Choroid plexus epithelial cell (primary cell): ENCODE data around the gene SRSF10.

Source experiments
- DNase-seq: peaks from one replicate; pipeline ENCODE4 v3.0.0-alpha.2; 2010; ENCODE audit warnings: low read depth
- H3K4me3 ChIP-seq: 2 replicates; pipeline ENCODE4 v1.5.1; 2011; ENCODE audit warnings: low read depth, mild to moderate bottlenecking, control low read depth, low read length, moderate library complexity
- TF ChIP-seq, protein P1 (sequence below): conservative IDR thresholded peaks from 2 replicates; pipeline ENCODE4 v1.5.1; 2011; ENCODE audit warnings: low read depth, mild to moderate bottlenecking, control low read depth, inconsistent platforms, low read length, moderate library complexity

The SRSF10 gene

DNA sequence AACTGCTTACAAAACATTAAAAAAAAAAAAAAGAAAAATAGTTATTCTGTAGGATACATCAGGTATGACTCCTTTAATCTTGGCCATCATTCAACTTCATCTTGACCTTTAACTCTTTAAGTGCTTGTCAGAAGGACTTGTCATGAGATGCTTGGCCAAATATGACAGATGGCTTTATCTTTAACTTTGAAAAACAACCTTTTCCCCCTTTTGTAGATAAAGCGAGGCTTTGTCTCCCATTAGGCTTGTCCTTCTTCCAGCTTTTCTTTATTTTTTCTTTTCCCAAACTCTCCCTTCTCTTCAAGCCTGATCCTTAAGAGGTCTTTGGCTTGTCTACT is 2.3 kb downstream of the SRSF10 start:
- TF ChIP-seq, protein P1, sequence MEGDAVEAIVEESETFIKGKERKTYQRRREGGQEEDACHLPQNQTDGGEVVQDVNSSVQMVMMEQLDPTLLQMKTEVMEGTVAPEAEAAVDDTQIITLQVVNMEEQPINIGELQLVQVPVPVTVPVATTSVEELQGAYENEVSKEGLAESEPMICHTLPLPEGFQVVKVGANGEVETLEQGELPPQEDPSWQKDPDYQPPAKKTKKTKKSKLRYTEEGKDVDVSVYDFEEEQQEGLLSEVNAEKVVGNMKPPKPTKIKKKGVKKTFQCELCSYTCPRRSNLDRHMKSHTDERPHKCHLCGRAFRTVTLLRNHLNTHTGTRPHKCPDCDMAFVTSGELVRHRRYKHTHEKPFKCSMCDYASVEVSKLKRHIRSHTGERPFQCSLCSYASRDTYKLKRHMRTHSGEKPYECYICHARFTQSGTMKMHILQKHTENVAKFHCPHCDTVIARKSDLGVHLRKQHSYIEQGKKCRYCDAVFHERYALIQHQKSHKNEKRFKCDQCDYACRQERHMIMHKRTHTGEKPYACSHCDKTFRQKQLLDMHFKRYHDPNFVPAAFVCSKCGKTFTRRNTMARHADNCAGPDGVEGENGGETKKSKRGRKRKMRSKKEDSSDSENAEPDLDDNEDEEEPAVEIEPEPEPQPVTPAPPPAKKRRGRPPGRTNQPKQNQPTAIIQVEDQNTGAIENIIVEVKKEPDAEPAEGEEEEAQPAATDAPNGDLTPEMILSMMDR: no peak
- peak overlapping the region; percentile 100 for H3K4me3 ChIP-seq
- no peak for DNase-seq

DNA sequence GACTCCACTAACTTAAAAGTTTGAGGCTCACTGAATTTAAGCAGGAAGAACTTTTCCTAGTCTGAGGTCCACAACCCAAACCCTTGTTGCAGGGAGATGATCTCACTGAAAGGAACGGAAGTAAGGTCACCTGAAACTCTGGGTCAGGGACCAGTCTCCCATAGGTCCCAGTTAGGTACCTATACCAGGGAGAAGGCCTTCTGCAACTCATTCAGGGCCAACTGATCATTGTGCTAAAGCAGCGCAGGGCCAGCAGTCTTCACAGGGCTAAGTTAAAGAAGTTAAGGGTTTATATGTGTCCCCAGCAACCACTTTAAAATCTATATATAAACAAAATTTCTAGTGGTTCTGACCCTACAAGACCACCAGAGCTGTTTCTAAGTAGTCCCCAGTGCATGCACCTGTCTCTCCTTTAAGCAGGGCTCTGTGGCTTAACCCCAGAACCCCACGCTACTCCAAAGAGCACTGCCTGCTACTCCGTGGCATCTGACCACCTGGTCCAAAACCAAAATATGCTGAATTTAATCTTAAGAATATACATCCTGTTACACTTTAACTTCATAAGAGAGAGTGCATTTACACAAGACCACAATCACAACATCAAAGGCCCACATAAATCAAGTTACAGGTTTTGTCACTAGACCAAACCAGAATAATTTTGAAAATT is 2.8 kb downstream of the SRSF10 start:
- DNase-seq: no peak
- peak overlapping the region; percentile 7 for H3K4me3 ChIP-seq
- TF ChIP-seq, protein P1: no peak

DNA sequence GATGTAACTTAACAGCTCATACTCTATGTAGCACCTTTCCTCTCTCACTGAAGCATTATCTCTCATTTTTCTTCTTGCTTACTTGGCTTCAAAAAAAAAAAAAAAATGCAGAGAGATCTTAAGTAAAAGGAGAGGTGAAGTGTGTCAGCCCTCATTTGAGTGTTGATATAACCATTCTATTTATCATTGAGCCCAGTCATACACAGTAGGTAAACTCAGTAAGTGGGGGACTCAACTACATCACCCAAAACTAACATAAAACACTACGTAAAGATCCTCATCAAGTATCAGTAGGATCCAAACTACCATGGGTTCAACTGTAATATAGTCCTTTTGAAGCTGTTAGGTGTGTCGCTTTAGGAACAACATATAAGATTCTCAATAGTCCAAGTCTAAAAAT is 12.3 kb downstream of the SRSF10 start:
- no peak for DNase-seq
- TF ChIP-seq, protein P1: no peak
- no peak overlapping the region for H3K4me3 ChIP-seq

DNA sequence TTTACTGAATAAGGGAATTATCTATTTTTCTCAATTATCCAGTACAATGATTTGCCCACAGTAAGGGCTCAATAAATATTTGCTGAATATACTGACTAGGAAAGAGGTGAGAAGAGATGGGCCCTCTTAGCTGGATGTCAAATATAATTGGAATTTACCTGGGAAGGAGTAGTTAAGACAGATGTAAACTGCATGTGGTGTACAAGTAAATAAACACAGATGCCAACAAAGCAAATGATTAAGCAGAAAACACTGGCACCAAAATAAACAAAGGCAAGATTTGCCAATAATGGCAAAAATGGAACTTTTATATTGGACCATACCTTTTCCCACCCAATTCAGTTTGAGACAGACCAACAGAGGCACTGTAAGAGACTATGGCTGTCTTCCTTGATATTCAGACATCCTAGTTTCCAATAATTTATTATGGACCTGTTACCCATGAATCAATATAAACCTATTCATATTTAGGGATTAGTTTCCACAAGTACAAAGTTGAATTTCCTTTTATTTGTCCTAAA is 13.1 kb downstream of the SRSF10 start:
- DNase-seq: no peak
- TF ChIP-seq, protein P1: no peak

DNA sequence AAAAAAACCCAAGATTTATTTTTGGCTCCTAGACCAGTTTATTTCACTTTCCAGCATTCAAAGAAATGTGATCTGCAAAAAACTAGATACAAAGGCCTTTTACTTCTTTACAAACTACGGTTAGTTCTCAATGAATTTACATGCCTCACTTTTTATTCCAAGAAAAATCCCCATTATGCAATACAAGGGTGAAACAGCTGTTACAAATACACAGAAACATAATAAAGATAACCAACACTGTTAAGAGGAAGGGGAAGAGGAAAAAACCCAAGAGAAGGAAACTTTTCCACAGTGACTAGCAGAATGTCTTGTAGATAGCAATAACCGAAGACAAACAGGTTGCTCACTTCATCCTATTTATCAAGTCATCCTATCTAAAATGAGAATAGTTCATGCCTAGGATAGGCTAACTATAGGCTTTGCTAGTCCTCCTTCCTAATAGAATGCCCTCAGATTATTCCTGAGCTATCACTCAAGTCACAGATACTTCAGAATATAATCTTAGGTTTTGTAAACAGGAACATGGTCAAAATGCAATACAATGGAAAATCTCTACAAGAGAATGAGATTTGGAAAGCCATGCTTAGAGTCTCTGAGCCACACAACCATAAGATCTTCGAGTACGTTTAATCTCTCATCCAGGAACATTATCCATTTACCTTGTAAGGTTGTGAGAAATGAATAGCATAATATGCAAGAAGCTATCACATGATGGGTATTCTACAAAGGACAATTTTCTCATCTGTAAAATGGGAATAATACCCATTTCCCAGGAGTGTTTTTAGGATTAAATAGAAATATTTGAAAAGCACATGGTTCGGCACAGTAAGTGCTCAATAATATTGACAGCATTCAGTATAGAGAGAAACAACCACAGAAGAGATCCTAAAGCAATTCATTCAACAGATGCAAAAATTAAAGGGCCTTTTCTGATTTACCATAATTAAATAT is 15.1 kb downstream of the SRSF10 start:
- DNase-seq: peak; percentile 57
- no peak overlapping the region for H3K4me3 ChIP-seq
- TF ChIP-seq, protein P1: no peak

More for the DNA sequence above, 13.1 kb downstream of the SRSF10 start:
- H3K4me3 ChIP-seq: no peak overlapping the region

DNA sequence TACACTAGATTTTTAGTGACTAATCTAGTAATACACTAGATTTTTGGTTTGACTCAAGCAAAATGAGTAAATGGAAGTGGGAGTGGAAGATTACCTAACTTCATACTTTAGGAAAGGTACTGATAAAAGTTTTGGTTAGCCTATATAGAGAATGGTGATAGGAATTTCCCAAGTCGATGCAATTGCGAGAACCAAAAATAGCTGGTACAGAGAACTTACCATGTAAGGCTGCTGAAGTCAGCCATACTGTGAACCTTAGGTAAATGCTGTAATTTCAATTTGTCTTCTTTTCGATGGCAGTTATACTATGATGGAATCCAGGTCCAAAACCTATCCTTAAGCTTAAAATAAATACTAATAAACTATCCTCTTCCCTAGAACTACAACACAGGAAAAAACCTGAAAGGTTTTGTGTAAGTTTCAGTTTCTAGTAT is 15.9 kb downstream of the SRSF10 start:
- no peak for DNase-seq
- H3K4me3 ChIP-seq: no peak overlapping the region
- TF ChIP-seq, protein P1: no peak
